HG03066 (cell line): ENCODE results near the gene RCSD1.
"Not testable (repeated sequence)": the region's sequence is repeated elsewhere in the genome, so short reads cannot be mapped to it uniquely, and the experiment has no call there.

Source experiments
- ATAC-seq: cut with Tn5 transposase; IDR thresholded peaks from one replicate; pipeline ENCODE4 v1.9.1; 2021; ENCODE audit warnings: low read depth; ENCODE audit not compliant: unreplicated experiment

The RCSD1 gene, protein sequence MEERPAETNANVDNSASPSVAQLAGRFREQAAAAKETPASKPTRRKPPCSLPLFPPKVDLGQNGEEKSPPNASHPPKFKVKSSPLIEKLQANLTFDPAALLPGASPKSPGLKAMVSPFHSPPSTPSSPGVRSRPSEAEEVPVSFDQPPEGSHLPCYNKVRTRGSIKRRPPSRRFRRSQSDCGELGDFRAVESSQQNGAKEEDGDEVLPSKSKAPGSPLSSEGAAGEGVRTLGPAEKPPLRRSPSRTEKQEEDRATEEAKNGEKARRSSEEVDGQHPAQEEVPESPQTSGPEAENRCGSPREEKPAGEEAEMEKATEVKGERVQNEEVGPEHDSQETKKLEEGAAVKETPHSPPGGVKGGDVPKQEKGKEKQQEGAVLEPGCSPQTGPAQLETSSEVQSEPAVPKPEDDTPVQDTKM

DNA sequence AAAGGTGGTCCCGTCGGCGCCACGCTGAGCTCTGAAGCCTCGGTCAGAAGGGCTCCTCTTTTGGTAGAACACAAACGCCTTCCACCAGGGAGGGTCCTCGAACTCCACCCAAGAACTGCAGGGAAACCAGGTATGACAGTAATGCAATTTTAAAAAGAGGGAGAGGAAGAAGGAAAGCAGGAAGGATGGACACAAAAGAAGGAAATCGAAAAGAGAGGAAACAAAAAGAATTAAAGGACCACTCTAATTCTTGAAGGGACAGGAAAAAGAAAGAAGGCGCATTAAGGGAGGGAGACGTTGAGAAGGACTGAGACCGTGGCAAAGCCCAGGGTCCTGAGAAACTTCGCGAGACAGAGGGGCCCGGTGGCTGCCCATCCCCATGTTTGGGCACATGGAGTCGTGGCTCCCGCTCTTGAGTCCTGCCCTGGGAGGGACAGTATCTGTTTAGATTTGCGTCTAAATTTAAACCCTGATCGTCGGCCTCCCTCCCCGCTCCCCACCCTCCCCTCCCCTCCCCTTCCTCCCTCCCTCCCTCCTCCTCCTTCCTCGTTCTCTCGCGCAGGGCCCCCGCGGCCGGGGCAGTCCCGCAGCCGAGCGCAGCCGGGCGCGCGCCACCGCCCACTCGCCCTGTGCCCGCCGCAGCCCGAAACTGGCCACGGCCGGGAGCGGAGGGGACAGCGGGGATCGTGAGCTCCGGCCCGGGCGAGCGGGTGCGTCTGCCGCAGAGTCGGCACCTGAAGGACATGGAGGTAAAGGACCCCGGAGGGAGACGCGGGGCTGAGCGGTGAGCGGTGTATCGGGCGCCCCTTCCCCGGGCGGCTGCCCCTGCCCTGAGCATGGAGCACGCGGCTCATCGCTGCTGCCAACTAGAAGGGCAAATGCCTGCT is at the start of gene RCSD1:
RCSD1 (plus strand) TSS at position 552 of the 887 bp plus-strand sequence; CDS start at position 744, 192 bp downstream.
- ATAC-seq: peak; percentile 25

DNA sequence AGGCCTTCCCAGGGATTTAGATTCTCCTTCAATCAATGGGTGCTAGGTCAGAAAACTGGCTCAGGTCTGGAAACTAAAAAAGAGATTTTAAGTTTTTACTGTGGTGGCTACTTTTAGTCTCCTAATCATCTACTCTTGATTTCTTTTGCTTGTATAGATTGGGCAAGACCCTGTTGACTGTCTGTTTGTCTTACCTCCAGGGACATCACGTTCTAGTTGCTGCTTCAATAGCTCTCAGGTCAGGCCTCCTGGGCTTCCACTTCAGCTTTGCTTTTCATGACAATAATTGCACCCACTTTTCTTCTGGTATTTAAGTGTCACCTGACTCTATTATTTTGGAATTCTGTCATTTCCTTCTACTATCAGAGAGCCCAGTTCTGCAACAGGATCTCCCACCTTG is 48.0 kb upstream of the RCSD1 start:
- no peak for ATAC-seq

DNA sequence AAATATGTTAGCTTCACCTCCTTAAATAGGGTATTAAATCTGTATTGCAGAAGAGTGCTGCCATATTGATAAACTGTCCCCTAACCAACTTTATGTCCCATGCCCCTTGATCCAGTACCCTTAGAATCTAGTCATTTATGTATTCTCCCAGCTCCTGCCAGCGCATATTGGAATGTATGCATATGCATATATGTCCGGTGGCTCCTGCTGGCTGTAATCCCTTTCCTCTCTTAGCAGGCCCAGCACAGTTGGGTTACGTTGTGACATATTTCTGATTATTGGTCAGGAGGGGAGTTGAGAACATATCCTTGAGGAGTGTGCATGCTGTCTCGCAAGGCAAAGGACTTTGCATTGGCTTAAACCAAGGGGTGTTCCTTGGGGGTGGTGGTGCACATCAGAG is 47.3 kb upstream of the RCSD1 start:
- no peak for ATAC-seq

DNA sequence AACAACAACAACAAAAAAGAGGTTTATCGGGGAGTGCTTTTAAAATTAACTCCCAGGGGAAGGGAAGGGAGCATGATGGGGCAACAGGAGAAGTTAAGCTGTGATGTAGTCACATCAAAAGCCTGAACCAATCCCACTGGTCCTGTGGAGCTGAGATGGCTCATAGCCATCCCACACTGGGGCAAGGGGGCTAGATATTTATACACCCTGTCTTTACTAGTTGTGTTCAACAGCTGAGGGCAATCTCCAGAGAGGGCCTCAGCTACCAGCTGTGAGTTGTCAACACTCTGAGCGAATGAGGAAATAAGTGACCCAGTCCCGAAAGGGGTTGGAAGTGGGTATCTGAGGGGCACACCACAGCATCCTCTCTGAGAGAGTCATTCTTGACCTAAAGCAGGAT is 45.5 kb upstream of the RCSD1 start:
- ATAC-seq: no peak

DNA sequence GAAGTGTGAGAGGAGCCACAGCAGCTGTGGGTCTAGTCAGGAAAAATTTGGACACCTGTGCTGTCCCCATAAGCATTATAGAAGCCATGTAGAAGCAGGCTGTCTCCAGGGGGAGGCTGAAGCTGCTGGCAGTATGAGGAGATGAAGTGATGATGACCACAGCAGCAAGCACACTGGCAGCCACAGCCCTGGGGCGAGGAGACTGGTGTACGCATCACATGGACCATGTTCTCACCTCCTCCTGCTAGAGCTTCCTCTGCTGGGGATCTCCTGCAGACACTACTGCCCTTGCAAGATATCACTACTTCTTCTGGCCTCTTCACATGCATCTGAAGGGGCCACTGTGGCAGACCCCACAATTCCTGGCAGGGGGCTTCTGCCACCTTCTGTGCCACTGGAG is 42.7 kb upstream of the RCSD1 start:
- ATAC-seq: no peak

DNA sequence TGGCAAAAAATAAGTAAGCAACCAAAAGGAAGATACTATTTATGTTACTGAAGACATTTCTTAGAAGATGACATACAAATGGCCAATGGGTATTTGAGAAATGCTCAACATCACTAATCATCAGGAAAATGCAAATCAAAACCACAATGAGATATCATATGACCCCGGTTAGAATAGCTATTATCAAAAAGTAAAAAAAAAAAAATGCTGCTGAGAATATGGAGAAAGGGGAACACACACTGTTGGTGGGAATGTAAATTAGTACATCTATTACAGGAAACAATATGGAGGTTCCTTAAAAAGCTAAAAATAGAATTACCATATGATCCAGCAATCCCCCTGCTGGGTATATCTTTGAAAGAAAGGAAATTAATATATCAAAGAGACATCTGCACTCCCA is 42.2 kb upstream of the RCSD1 start:
- no peak for ATAC-seq

DNA sequence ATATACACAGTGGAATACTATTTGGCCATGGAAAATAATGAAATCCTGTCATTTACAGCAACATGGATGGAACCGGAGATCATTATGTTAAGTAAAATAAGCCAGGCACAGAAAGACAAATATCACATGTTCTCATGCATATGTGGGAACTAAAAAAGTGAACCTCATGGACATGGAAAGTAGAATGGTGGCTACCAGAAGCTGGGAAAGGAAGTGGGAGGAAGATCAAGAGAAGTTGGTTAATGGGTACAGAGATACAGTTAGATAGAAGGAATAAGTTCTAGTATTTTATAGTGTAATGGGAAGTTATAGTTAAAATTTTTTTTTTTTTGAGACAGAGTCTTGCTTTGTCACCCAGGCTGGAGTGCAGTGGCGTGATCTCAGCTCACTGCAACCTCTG is 41.7 kb upstream of the RCSD1 start:
- no peak for ATAC-seq

DNA sequence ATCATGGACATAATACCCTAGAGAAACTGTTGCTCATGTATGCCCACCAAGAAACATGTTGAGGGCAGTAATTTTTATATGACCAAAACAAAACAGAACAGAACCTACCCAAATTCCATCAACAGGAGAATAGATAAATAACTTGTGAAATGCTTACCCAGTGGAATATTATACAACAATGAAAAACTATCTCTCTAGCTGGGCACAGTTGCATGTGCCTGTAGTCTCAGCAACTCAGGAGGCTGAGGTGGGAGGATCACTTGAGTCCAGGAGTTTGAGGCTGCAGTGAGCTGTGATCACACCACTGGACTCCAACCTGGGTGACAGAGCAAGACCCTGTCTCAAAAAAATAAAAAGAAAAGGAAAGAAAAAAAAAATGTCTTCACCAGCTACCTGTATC is 37.6 kb upstream of the RCSD1 start:
- no peak for ATAC-seq

DNA sequence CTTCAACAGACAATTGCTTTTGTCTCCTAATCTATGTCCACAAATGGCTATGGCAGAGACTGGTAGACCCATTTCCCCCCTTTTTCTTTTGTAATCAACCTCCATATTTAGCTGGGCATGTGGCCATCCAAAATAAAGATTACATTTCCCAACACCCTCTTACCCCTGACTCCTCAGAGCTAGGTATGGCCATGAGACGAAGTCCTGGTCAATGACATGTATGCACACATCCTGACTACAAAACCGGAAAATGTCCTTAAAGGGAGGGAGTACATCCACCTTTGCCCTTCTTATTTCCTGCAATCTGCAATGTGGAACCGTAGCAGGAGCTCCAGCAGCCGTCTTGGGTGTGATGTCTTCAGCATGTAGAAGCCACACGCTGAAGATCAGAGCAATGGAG is 36.2 kb upstream of the RCSD1 start:
- no peak for ATAC-seq

DNA sequence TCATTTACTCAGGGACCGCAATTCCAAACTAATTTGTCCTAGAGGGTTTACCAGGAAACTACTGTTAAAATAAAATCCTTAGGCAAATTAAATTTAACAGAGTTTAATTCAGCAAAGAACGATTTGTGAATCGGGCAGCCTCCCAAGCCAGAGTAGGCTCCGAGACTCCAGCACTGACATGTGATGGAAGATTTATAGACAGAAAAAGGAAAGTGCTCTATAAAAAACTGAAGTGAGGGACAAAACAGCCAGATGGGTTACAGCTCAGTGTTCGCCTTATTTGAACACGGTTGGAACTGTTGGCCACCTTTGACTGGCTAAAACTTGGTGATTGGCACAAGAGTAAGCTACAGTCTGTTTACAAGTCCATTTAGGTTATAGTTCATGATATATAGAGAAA is 35.2 kb upstream of the RCSD1 start:
- ATAC-seq: no peak

DNA sequence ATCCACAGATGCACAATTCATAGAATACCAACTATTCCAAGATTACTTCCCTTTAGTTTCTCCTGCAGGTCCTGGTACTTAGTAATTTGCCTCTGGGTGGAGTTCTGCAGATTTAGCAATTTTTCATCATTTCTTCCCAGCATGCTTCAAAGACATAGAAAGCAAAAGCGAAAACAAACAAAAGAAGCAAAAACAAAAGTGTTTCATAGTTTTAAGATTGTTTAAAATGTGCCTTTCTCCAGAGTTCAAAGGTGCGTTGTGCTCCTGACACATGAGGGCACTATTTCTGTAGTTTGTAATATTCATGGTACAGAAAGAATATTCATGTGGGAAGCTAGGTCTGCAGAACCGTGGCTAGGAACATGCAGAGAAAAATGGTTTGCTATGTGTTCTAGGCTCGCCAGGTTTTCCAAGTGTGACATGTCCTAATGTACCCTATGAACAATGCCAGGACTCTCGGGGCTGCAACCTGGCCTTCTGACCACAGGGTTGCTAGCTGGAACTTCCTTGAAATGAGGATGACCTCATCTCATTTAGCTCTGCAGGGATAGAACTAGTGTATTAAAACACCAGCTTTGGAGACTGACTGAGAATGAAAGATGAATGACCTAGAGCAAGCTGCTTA is 30.0 kb upstream of the RCSD1 start:
- peak; percentile 87 for ATAC-seq

DNA sequence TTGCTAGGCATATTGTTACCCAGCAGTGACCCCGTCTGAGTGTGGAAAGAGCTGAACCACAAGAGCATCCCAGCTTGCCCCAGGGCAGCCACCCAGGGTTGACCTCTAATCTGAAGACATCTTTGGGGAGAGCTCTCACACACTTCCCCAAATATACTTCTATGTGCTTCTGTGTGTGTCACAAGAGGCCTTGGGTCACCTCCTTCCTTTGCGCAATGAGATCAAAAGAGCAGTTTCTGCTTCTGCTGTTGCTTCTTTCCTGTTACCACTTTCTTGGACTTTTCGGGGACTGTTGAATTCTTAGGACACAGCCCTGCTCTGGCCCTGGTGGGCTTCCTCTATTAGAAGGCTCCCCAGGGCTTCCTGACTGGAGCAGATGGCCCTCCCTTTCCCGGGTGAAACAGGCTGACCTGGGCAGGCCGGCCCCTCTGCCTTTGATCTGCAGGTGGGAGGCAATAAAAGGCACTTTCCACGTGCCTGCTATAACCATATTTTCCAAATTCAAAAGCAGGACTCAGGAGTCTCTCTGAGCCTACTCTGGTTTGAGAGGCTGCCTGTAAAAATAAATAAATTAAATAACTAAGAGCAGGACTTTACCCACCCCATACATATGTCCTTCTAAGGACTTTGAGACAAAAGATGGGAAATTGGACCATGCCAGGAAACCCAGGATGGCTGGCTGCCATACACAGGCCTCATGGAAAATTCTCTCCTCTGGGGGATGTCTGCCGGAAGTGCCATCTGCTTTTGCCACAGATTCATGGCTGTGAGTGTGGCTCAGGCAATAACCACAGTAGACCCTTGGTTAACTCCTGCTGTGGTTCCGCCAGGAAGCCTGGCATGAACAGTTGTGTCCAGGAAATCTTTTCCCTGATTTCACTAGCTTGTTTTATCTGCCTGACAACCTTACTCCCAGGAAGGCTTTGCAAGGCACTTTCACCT is 28.3 kb upstream of the RCSD1 start:
- no peak for ATAC-seq

DNA sequence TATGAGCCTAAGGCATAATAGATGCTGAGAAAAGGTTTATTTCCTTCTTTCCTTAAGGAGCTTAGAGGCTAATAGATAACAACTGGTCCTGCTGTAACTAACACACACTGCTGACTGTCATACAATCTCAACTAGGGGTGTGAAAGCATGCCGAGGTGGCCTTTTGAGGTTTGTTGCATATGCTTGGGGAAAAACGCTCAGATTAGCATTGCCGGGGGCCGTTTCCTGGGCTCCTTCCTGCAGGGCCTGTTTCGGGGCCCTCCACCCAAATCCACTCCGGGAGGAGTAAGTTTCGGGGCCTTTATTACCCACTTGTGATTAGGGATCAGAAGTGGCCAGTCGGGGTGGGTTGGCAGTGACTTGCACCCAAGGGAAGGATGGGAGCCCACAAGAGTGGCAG is 27.2 kb upstream of the RCSD1 start:
- no peak for ATAC-seq

DNA sequence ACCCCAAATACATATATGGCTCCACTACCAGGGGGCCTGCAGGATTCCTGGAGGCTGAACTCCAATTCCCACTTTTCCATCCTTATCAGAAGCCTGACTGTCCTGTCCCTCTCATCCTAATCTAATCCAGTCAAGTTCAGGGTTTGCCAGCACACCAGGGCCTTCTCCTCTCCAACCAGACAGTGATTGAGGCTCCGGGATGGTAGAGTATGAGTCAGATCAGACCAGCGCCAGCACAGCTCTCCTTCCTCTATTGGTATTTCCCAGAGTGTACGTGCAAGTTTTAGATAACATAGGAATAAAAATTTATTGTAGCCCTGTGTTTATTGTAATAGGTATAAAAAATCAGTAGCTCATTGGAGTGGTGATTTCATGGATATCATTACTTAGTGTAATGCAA is 24.5 kb upstream of the RCSD1 start:
- no peak for ATAC-seq

DNA sequence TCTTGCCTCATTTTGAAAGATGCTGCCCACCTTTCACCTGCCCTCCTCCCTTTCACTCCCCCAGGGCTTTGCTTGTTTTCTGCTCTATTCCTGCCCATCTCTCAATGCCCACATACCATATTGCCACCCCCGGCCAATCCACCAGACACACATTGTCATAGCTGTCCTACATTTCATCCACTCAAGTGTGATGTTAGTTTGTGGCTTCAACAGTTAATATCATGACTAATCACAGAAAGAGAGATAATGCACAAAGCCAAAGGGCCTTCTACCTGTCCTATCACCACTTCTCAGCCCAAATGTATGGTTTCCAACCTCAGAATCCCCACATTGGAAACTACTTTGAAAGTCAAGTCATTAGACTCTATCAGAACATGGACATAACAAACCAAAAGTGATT is 18.0 kb upstream of the RCSD1 start:
- no peak for ATAC-seq

DNA sequence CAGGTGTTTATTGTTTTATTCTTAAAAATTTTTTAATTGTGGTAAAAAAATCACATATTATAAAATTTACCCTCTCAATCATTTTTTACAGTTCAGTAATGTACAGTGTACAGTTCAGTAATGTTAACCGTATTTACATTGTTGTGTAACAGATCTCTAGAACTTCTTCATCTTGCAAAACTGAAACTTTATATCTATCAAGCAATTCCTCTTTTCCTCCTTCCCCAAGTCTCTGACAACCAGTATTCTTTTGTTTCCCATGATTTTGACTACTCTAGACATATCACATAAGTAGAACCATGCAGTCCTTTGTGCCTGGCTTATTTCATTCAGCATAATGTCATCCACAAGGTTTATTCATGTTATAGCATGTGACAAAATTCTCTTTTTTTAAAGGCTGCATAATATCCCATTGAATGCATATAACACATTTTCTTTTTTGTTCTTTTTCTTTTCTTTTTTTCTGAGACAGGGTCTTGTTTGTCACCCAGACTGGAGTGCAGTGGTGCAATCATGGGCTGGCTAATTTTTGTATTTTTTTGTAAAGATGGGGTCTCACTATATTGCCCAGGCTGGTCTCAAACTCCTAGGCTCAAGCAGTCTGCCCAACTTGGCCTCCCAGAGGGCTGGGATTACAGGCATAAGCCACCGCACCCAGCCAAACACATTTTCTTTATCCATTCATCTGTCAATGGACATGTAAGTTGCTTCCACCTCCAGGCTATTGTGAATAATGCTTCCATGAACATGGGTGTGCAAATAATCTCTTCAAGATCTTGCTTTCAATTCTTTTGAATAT is 17.2 kb upstream of the RCSD1 start:
- ATAC-seq: no peak

DNA sequence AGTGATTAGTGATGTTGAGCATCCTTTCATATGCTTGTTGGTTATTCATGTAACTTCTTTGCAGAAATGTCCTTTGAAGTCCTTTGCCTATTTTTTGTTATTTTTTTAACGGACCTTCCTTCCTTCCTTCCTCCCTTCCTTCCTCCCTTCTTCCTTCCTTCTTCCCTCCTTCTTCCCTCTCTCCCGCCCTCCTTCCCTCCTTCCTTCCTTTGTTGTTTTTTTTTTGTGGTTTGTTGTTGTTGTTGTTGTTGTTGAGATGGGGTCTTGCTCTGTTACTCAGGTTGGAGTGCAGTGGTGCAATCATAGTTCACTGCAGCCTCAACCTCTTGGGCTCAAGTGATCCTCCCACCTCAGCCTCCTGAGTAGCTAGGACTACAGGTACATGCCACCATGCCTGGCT is 16.0 kb upstream of the RCSD1 start:
- ATAC-seq: not testable (repeated sequence)

DNA sequence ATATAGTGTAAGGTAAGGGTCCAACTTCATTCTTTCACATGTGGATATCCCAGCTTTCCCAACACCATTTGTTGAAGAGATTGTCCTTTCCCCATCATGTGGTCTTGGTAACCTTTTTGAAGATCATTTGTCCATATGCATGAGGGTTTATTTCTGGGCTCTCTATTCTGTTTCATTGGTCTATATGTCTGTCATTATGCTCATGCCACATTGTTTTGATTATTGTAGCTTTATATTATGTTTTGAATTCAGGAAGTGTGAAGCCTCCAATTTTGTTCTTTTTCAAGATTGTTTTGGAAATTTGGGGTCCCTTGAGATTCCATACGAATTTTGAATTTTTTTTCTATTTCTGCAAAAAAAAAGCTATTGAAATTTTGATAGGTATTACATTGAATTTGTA is 15.2 kb upstream of the RCSD1 start:
- no peak for ATAC-seq

DNA sequence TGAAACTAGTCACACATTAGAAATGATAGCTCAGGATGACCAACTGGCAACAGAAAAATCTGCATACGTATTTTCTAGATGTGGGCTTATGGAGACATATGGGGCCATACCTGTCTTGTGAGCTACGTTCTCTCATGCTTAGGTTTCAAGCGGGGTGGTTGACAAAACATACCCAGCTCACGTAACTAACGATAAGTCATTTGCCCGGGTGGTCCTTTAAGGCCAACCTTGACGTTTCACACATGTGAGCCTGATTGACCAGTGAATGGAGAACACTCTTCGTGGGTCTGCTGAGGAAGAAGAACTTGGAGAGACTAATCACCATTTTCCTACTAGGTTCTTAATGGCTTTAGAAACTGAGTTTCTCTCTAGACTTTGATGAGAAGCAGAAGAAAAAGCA is 13.5 kb upstream of the RCSD1 start:
- no peak for ATAC-seq
